Upper lobe of left lung (tissue), 6 donors: ENCODE results near the gene SLC35G6. TPM values are rescaled to one million over a fixed set of nuclear protein-coding genes. Genes with fewer than 3 reads are reported as not detected.

ENCODE experiments used
- ATAC-seq, 2 donors: fragments of 200-7000 bp; cut with Tn5 transposase; one replicate each; pipeline ENCODE4 v1.9.1; 2022; ENCODE audit warnings: mild to moderate bottlenecking in 2 of 2, moderate library complexity in 2 of 2; ENCODE audit not compliant: low FRiP score in 2 of 2
- DNase-seq, 2 donors: peaks; one replicate each; pipeline ENCODE4 v3.0.0-alpha.2; 2019 to 2020
- H3K27ac ChIP-seq, 4 donors: fragments of 200-600 bp; sonication (generic); one replicate each; pipeline ENCODE4 v1.5.1; 2016 to 2019
- H3K27me3 ChIP-seq, 4 donors: fragments of 200-600 bp; sonication (generic); one replicate each; pipeline ENCODE4 v1.5.1; 2017 to 2019
- H3K36me3 ChIP-seq, 4 donors: fragments of 200-600 bp; sonication (generic); one replicate each; pipeline ENCODE4 v1.5.1; 2016 to 2019
- H3K4me1 ChIP-seq, 4 donors: fragments of 200-600 bp; sonication (generic); one replicate each; pipeline ENCODE4 v1.5.1; 2018 to 2019
- H3K4me3 ChIP-seq, 4 donors: fragments of 200-600 bp; sonication (generic); one replicate each; pipeline ENCODE4 v1.5.1; 2017 to 2019; ENCODE audit warnings: mild to moderate bottlenecking in 2 of 4, moderate library complexity in 1 of 4
- H3K9me3 ChIP-seq, 4 donors: fragments of 200-600 bp; sonication (generic); one replicate each; pipeline ENCODE4 v1.5.1; 2018 to 2019
- EP300 ChIP-seq, 4 donors: sonication (generic); formaldehyde crosslinking; IDR thresholded peaks; one replicate each; pipeline ENCODE4 v1.5.1; 2017; ENCODE audit warnings: antibody characterized with exemption in 4 of 4, control low read depth in 2 of 4
- POLR2A ChIP-seq, 4 donors: fragments of 450-650 bp; IDR thresholded peaks; one replicate each; pipeline ENCODE4 v1.5.1; 2016 to 2017; ENCODE audit warnings: antibody characterized with exemption in 4 of 4, mild to moderate bottlenecking in 2 of 4
- POLR2AphosphoS5 ChIP-seq, 2 donors: sonication (generic); formaldehyde crosslinking; IDR thresholded peaks; one replicate each; pipeline ENCODE4 v1.5.1; 2017; ENCODE audit warnings: antibody characterized with exemption in 2 of 2
- WGBS, 2 donors: methylation state at CpG; one replicate each; pipeline ENCODE4 v1.1.5; 2017 to 2018; 5-methylcytosine and 5-hydroxymethylcytosine counted together
- total RNA-seq, 6 donors: library from RNA; depleted of rRNA in 4 of 6; stranded (reverse); fragments of >200 nt in 4 of 6; gene quantifications; one replicate each; pipeline versions ENCODE4 v1.1.0 to v1.2.1, GENCODE V29; 2016 to 2021
- TF ChIP-seq, protein P1 (sequence below), 6 experiments: fragments of 450-650 bp in 4 of 6; fragments of 200-600 bp in 2 of 6; sonication (generic) in 2 of 6; IDR thresholded peaks; one replicate each; pipeline ENCODE4 v1.5.1; 2016 to 2019; ENCODE audit warnings: antibody characterized with exemption in 6 of 6
- donor health status: DM: no; HTN: no; CAD: no; lungs with moderate emphysema.
- donor health status: DM: no; HTN: yes; CAD: no; lungs with severe emphysema.

SLC35G6 gene
- total RNA-seq, 6 donors from 2014 or later: not detected

GRCh38 chr17:7483255-7484066 is 2.2 kb downstream of the SLC35G6 start:
- 1 to 2% methylated on average over 29 to 38 of the region's 38 CpGs for WGBS, 2 donors
- H3K36me3 ChIP-seq: no peaks in the 10 kb centered on the region
- peak overlapping the region; percentile 98 to 100 (median 99) for H3K27ac ChIP-seq
- H3K9me3 ChIP-seq: no peaks in the 10 kb centered on the region
- no peaks in the 10 kb centered on the region for H3K27me3 ChIP-seq
- DNase-seq (peak; percentile 95 to 97), ATAC-seq (peak; percentile 85 to 91)
- peak overlapping the region; percentile 51 to 68 (median 57) for H3K4me3 ChIP-seq
- peaks cover 34 to 53% (median 41%) of the 10 kb centered on the region in 4 donors for H3K4me1 ChIP-seq
- TF ChIP-seq POLR2AphosphoS5 (IDR thresholded peaks at IDR 0.05) (peak in 1 of 2 donors; percentile 49), EP300 (IDR thresholded peaks at IDR 0.05) (peak in 1 of 4 donors; percentile 78), POLR2A (IDR thresholded peaks at IDR 0.05) (peak in 3 of 4 donors; percentile 43 to 61 (median 46))
- TF ChIP-seq, protein P1, sequence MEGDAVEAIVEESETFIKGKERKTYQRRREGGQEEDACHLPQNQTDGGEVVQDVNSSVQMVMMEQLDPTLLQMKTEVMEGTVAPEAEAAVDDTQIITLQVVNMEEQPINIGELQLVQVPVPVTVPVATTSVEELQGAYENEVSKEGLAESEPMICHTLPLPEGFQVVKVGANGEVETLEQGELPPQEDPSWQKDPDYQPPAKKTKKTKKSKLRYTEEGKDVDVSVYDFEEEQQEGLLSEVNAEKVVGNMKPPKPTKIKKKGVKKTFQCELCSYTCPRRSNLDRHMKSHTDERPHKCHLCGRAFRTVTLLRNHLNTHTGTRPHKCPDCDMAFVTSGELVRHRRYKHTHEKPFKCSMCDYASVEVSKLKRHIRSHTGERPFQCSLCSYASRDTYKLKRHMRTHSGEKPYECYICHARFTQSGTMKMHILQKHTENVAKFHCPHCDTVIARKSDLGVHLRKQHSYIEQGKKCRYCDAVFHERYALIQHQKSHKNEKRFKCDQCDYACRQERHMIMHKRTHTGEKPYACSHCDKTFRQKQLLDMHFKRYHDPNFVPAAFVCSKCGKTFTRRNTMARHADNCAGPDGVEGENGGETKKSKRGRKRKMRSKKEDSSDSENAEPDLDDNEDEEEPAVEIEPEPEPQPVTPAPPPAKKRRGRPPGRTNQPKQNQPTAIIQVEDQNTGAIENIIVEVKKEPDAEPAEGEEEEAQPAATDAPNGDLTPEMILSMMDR (IDR thresholded peaks at IDR 0.05): peak in 2 of 6 experiments; percentile 10 to 11

GRCh38 chr17:7484067-7484918 is 3.0 kb downstream of the SLC35G6 start, which contains the start of gene POLR2A:
Gene POLR2A (plus strand): TSS chr17:7484366.
- Histone ChIP-seq H3K9me3 (no peaks in the 10 kb centered on the region), H3K27me3 (no peaks in the 10 kb centered on the region), H3K4me3 (peak within 1 kb of the TSS; percentile 51 to 68 (median 57)), H3K27ac (peak within 1 kb of the TSS; percentile 98 to 100 (median 99)), H3K36me3 (no peaks in the 10 kb centered on the region), H3K4me1 (peaks cover 38 to 59% (median 44%) of the 10 kb centered on the region in 4 donors)
- peak; percentile 92 to 96 for ATAC-seq
- DNase-seq: peak; percentile 98 to 99
- TF ChIP-seq, protein P1 (IDR thresholded peaks at IDR 0.05): peak in 1 of 6 experiments; percentile 48
- TF ChIP-seq EP300 (IDR thresholded peaks at IDR 0.05) (peak in 1 of 4 donors; percentile 82), POLR2A (IDR thresholded peaks at IDR 0.05) (peak; percentile 98 to 100 (median 100)), POLR2AphosphoS5 (IDR thresholded peaks at IDR 0.05) (peak; percentile 100)
- WGBS, 2 donors: 0 to 1% methylated on average over 51 to 59 of the region's 64 CpGs

- peaks cover 41 to 60% (median 45%) of the 10 kb centered on the region in 4 donors for H3K4me1 ChIP-seq
- no peak for TF ChIP-seq EP300 (IDR thresholded peaks at IDR 0.05)
- no peak for TF ChIP-seq POLR2AphosphoS5 (IDR thresholded peaks at IDR 0.05)
- no peak for TF ChIP-seq POLR2A (IDR thresholded peaks at IDR 0.05)
- TF ChIP-seq, protein P1 (IDR thresholded peaks at IDR 0.05): peak in 3 of 6 experiments; percentile 18 to 33 (median 27)
- ATAC-seq (no peak), DNase-seq (no peak)
- H3K27ac ChIP-seq: peak overlapping the region; percentile 98 to 100 (median 99)
- H3K36me3 ChIP-seq: no peaks in the 10 kb centered on the region
- H3K9me3 ChIP-seq: no peaks in the 10 kb centered on the region
- H3K27me3 ChIP-seq: no peaks in the 10 kb centered on the region
- 0 to 1% methylated on average over 8 to 17 of the region's 19 CpGs for WGBS, 2 donors
- peak overlapping the region; percentile 42 to 68 (median 57) for H3K4me3 ChIP-seq
Measured at GRCh38 chr17:7484919-7485377, 3.7 kb downstream of the SLC35G6 start.

DNA sequence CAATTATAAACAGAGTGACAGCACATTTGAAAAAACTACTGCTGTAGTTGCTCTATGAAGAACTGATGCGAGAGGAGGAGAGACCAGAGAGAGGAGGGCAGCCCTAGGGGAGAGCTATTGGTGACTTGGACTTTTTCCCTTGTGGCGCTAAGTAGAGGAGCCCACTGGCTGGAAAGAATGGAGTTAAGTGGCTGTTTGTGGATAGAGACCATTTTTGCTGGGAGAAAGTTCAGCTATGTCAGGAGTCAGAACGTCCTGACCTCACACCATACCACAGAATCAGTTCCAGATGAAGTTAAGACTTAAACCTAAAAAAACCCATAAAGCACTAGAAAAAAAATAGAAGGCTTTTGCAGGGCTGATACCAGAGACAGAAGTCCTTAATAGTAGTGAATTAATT is 4.9 kb downstream of the SLC35G6 start:
- Histone ChIP-seq H3K4me1 (peaks cover 38 to 69% (median 41%) of the 10 kb centered on the region in 4 donors), H3K4me3 (peak overlapping the region in 3 of 4 donors; percentile 55 to 68 (median 59)), H3K27ac (peak overlapping the region in 1 of 4 donors; percentile 98), H3K9me3 (no peaks in the 10 kb centered on the region), H3K36me3 (no peaks in the 10 kb centered on the region), H3K27me3 (no peaks in the 10 kb centered on the region)
- TF ChIP-seq EP300 (IDR thresholded peaks at IDR 0.05) (no peak), POLR2AphosphoS5 (IDR thresholded peaks at IDR 0.05) (no peak), POLR2A (IDR thresholded peaks at IDR 0.05) (no peak)
- TF ChIP-seq, protein P1 (IDR thresholded peaks at IDR 0.05): no peak
- 36 to 47% methylated on average over 3 of the region's 3 CpGs for WGBS, 2 donors
- DNase-seq: no peak
- no peak for ATAC-seq
